Placental epithelial cell (primary cell): Measurements from ENCODE around the gene XRCC4. TPM values are rescaled to one million over a fixed set of nuclear protein-coding genes. Genes with fewer than 3 reads are reported as not detected.
A peak's percentile ranks its signal among the peaks of the same experiment; 100 is the strongest.

Experiments used
- small RNA-seq: library from RNA; depleted of rRNA; stranded (forward); fragments of <200 nt; gene quantifications from one replicate; pipeline ENCODE3, GENCODE V24; 2012
- total RNA-seq: library from RNA; depleted of rRNA; stranded (reverse); fragments of >200 nt; gene quantifications from 2 replicates; pipeline ENCODE4 v1.2.3, GENCODE V29; 2012

Gene XRCC4
- total RNA-seq = 6.1 and 8.6 TPM in 2 replicates

DNA sequence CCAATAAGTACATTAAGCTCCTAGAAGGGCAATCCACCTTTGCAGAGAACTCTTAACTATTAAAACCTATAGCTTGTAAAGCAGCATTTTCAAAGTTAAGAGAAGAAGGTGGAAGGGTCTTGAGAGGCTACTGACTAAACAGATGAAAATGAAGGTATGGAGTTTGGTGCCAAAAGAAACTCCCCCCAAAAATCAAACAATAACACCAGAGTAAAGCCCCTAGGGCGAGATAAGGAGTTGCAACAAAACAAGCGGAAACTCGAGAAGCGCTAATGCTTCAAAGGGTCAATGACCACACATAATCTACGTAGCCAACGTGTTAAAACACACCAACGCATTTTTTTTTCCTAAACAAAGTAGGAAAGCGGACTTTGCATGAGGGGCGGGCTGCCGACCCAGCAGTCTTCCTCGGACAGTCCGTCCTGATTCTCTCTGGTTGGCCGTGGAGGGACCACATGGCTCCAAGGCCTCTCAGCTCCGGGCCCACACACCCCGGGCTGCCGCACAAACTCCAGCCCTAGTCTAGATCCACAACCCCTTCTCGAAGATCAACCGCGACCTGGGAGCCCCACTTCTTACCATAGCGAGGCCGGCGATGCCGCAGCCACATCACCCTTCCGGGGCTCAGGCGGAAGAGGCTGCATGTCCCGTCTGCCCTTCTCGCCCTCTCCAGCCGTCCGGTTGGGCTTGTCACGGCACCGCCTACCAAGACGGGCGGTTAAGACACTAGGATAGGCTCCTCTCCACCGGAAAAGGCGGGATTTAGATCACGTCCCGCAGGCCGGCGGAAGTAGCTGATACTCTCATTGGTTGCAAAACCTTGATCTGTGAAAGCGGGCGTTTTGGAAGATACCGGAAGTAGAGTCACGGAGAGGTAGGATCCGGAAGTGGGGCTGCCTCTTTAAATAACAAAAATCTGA, at the start of gene XRCC4, which contains the start of gene TMEM167A:
TSS of gene XRCC4 (plus strand) at position 806 of the 920 bp plus-strand sequence. CDS start 27,373 bp downstream, outside the sequence.
TSS of gene TMEM167A (minus strand) at position 653 of the 920 bp plus-strand sequence. CDS start at position 582, 71 bp downstream.

Small RNA genes within 50 kb of the gene (small RNA-seq; reads per million reads assigned to genes)
- 115 reads per million, percentile 98 among the genes with 10 or more reads in this experiment for gene SCARNA18

Other genes starting within 250 kb of the XRCC4 start
- 55.7 and 69.7 TPM in 2 replicates for gene TMEM167A, start 153 bp upstream of the XRCC4 start, total RNA-seq